ENCODE measurements around the gene ACY1.

ACY1 gene

GRCh38 chr3:51982838-51983577 is at the start of gene ACY1:
ACY1 (plus strand) TSS chr3:51983535; CDS start chr3:51984065, 530 bp downstream.
- DNase-seq = peak; percentile 60 to 77

- DNase-seq = no peak
These were observed 49.0 kb upstream of the ACY1 start for GRCh38 chr3:51934139-51934850.

GRCh38 chr3:51934991-51935885 is 48.1 kb upstream of the ACY1 start:
- DNase-seq = no peak

DNA sequence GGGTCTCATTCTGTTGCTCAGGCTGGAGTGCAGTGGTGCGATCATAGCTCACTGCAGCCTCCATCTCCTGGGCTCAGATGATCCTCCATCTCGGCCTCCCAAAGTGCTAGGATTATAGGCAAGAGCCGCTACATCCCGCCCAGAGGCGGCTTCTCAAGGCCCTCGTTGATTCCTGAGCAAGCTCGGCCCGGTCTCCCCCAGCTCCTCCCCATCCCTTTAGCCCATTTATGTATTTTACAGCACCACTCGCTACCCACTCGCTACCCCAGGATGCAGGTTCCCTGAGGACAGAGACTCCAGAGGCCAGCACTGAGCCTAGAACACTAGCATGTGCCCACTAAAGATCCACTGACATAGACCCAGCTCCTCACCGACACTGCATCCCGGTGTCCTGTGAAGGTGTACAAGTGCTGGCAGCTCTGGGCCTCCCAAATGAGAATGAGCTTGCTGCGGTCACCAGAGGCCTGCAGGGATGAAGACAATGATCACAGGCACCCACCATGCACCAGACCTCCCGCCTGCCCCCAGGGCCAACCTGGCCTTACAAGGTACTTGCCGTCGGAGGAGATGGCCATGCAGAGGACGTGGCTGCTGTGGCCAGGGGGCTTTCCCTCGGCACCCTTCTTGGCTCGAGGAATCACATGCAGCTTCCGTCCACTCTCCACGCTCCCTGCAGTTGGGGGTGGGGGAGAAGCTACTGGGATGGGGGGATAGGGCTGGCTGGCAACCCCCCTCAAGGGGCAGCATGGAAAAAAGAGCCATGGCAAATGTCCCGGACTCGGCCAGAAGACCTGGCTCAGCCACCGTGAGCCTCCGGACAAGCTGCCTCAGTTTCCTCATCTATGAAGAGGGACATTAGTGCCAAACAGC is 47.2 kb upstream of the ACY1 start:
- DNase-seq = no peak

GRCh38 chr3:51937014-51937413 is 46.3 kb upstream of the ACY1 start:
- no peak for DNase-seq

DNA sequence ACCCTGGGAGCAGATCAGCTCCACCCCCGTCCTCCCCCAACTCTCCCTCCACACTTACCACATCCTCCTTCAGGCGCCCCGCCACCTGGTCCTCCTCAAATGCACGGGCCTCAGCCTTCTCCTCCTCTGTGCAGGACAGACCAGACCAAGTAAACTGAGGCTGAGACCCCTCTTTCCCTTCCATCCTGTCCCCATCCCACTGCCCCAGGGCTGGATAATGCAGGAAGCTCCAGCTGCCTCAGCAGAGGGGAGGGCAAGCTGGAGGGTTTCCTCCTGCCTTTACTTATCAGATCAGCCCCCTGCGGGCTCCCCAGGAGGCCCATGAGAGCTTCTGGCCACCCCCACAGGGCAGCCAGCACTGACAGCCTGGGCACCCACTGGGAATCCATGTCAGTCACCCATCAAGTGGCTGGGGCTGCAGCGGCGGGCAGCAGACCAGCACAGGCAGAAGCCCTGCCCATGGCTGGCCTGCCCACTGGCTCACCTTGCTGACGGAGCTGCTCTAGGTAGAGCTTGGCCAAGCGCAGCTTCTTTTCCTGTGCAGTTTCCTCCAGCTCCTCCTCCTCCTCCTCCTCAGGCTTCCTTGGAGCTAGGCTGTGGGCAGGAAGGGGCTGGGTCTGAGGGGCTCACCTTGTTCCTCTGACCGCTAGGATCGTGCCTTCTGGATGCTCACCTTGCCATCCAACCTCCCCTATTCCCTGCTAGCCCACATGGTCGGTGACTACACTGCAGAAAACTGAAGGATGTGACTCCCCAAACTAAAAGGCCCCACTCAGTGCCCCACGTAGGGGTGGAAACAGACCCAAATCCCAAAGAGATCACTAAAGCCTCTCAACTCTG is 45.5 kb upstream of the ACY1 start:
- DNase-seq = no peak

- no peak for DNase-seq
These were observed 44.4 kb upstream of the ACY1 start for GRCh38 chr3:51938780-51939425.

DNA sequence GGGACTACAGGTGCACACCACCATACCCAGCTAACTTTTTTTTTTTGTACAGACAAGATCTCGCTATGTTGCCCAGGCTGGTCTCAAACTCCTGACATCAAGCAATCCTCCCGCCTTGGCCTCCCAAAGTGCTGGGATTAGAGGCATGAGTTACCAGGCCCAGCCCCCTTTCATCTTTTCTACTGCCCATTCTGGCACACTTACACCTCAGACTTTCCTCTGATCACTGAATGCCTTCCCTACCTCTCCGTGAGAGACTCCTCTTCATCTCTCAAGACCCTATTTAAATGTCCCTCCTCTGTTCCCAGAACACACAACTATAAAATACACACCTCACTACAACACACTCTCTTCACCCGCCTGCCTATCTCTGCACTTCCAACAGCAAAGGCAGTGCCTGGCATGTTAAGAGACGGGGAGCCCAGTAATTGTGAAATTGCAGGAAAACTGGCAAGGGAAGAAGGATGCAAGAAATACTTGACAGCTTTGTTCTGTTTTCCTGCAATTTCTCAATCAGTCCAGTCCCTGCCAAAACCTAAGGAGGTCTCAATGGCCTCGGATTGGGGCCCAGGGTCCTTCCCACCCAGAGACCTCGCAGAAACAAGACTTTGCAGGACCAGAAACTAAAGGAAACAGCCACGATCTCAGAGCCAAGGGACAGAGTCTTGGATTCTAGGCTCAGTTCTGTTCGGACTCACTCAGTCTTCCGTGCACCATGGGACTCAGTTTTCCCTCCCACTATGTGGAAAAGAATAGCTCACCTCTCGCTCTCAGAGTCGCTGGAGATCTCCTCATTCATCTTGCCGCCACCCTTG is 42.5 kb upstream of the ACY1 start:
- no peak for DNase-seq

DNA sequence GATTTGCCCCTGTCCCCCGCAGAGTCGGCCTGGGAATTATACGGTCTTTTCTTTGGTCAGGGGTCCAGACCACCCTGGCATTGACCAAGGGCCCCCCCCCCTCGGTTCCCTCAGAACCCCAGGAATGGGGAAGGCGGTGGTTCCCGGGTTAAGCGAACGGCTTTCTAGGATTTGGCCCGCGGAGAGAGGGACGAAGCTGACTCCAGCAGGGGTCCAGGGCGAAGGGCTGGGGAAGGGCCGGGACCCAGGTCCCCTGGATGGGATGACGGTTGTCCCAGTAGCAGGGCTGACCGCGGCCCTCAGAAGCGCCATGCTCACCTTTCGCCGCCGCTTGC is 41.9 kb upstream of the ACY1 start:
- DNase-seq = no peak

DNA sequence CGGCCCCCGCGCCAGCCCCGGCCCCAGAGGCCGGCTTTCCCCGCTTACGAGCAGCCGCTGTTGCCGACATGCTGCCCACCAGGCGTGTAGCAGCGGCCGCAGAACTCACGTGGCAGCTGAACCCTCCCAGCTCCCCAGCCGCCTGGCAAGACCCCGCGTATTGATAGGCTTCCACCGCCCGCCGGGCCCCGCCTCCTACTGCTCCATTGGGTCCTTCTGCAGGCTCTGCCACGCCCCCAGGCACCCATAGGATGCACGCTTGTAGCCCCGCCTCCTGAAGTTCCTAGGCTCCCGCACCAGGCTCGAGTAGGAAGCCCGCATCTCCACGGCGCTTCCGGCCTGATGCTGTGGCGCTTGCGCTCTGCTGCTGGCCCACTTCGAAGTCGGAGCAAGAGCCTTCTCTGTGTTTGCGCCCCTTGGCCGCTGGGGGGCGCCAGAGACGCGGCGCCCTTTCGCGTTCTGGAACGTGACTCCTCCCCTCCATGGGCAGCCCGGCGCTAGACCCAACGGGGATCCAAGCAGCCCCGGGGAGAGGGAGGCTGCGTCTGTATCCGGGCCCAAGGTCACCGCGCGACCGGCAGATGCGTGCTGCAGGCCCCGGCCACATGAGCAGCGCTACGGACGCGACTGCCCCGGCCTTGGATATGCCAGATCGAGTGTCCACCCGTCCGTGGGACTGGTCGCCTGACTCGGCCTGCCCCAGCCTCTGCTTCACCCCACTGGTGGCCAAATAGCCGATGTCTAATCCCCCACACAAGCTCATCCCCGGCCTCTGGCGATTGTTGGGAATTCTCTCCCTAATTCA is 41.3 kb upstream of the ACY1 start, which contains the start of the genes PARP3 and RRP9:
PARP3 (plus strand) TSS at position 566 of the 805 bp plus-strand sequence. CDS start 993 bp downstream, outside the sequence.
RRP9 (minus strand) TSS at position 107 of the 805 bp plus-strand sequence; CDS start at position 70, 37 bp downstream.
- DNase-seq = peak; percentile 100

- peak; percentile 56 to 59 for DNase-seq
These were observed 40.5 kb upstream of the ACY1 start for GRCh38 chr3:51942603-51943450.

DNA sequence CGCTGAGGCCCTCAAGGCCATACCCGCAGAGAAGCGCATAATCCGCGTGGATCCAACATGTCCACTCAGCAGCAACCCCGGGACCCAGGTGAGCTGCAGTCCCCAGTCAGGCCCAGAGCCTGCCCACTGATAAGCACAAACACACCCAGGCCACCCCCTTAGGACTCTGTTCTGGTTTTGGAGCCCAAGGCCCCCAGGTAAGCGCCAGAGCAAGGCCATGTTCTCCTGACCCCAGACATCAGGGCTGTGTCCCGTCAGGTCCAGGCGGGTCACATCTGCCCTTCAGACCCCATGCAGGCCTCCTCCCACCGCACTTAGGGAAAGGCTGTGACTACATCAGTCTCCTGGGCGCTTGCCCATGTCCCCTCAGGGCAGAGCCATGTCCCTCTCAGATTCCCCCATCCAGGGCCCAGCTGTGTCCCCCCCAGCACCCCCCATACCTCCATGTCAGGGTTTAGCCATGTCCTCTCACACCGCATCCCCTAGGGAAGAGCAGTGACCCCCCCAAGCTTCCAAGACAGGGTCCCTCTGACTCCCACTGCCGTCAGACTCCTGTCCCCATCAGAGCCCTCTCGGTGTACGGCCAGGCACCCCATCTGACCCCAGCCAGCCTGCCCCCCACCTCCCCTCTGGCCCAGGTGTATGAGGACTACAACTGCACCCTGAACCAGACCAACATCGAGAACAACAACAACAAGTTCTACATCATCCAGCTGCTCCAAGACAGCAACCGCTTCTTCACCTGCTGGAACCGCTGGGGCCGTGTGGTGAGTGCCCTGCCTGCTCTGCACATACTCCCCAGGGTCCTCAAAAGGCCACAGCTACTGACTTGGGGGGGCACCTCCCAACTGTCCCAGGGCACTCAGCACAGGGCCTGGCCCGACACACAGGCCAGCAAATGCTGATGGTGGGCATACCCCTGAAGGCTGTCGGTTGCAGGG is 39.6 kb upstream of the ACY1 start:
- no peak for DNase-seq

DNA sequence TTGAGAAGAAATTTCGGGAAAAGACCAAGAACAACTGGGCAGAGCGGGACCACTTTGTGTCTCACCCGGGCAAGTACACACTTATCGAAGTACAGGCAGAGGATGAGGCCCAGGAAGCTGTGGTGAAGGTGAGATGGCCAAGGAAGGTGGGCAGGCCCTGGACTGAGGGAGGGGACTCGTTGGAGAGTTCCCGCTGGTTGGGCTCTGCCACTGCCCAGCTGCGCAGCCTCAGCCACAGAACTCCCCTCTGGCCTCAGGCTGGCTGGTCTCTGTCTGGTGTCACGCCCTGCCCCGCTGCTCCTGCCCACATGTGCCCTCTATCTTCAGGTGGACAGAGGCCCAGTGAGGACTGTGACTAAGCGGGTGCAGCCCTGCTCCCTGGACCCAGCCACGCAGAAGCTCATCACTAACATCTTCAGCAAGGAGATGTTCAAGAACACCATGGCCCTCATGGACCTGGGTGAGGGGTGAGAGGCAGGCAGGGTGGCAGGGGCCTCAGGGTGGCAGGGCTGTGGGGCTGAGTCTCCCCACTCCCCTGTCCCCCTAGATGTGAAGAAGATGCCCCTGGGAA is 38.8 kb upstream of the ACY1 start:
- no peak for DNase-seq

GRCh38 chr3:51945031-51945840 is 38.1 kb upstream of the ACY1 start:
- no peak for DNase-seq

DNA sequence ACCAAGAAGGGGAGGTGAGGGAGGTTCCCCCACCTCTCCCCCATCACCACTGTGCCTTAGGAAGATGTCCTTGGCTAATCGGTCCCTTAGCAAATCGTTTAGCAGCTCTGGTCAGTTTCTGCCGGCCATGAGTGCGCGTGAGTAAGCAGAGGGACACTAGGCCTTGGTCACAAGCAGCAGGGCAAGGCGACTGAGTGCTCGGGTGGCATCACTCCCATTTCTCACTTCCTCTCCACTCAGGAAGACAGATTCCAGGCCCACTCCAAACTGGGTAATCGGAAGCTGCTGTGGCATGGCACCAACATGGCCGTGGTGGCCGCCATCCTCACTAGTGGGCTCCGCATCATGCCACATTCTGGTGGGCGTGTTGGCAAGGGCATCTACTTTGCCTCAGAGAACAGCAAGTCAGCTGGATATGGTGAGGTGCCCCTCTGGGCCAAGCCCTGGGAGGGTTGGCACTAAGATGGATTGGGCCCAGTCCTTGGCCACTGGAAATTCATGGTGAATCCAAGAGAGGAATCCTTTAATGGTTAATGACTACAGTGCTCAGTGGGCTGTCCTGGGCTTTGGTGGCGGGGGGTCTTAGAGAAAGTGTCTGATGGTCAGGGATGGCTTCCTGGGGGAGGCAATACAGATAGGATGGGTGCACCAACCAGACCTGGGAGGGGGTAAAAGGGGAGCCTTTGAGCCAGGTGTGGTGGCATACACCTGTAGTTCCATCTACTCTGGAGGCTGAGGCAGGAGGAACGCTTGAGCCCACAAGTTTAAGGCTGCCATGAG is 37.2 kb upstream of the ACY1 start:
- DNase-seq = no peak

Measured in CD4-positive, alpha-beta T cell treated with Interleukin-4 for 1 hour (primary cell).